ENCODE measurements around the gene TENT4A. TPM values are rescaled to one million over a fixed set of nuclear protein-coding genes. Genes with fewer than 3 reads are reported as not detected.

The TENT4A gene
- total and polyA plus RNA-seq, 10 of the 15 experiments (the other 5 are each of a cell fraction or from before 2014, with no cell fraction given): 1.4 to 30.6 (median 12.5) TPM

- FAIRE-seq (no peak), DNase-seq (ENCODE audit: low read depth, low spot score) (no peak), ATAC-seq (no peak)
- no TSS peak for BruUV-seq (replicated peaks)
- Histone ChIP-seq H3K4me2 (ENCODE audit: control insufficient read depth, insufficient read depth) (no peak overlapping the region), H3K79me2 (ENCODE audit: control insufficient read depth, insufficient read depth, low read length) (no peaks in the 10 kb centered on the region), H3K9me3 (replicated peaks; ENCODE audit: control insufficient read depth, insufficient read depth, low read length) (no peaks in the 10 kb centered on the region), H3K27me3 (replicated peaks in 1 of 2; ENCODE audit: control insufficient read depth in 2 of 2, insufficient read depth in 2 of 2, low read length in 1 of 2) (no peaks in the 10 kb centered on the region; a peak in 1 of 4 replicates), H4K20me1 (ENCODE audit: control insufficient read depth, insufficient read depth) (no peaks in the 10 kb centered on the region), H3K4me1 (ENCODE audit: control insufficient read depth, insufficient read depth, low read length) (no peaks in the 10 kb centered on the region), H3K27ac (ENCODE audit: control insufficient read depth, insufficient read depth) (no peak overlapping the region), H3K9ac (ENCODE audit: control insufficient read depth, insufficient read depth, low read length) (no peak overlapping the region), H2AFZ (ENCODE audit: control insufficient read depth, low read depth, low read length) (no peak overlapping the region), H3K36me3 (ENCODE audit: control insufficient read depth in 2 of 2, insufficient read depth in 2 of 2, low read length in 1 of 2) (no peaks in the 10 kb centered on the region), H3K4me3 (no peak overlapping the region)
- intact Hi-C loops (cut with micrococcal nuclease; ENCODE audit: unreplicated experiment): no loop called here
- ChIA-PET SMC1A (ENCODE audit: uncharacterized antibody, unreplicated experiment) (no interaction called here), CTCF (interaction anchor here (1.5 kb wide), 1 partner anchor 29 kb away, joined by 4 read pairs; no protein-coding TSS in a partner anchor), RAD21 (ENCODE audit: unreplicated experiment) (no interaction called here), POLR2A (no interaction called here)
- in situ Hi-C loops (cut with MboI): no loop called here
- no peak for TF ChIP-seq CEBPZ (IDR thresholded peaks at IDR 0.05; ENCODE audit: low read depth, low read length)
- no peak for TF ChIP-seq NFYA (IDR thresholded peaks at IDR 0.05; ENCODE audit: borderline replicate concordance, low read depth, low read length)
- TF ChIP-seq ZNF274 (IDR thresholded peaks at IDR 0.05; ENCODE audit: insufficient read depth, insufficient read length): no peak
- TF ChIP-seq SREBF1 (IDR thresholded peaks at IDR 0.05; ENCODE audit: low read length): no peak
- TF ChIP-seq EP300 (IDR thresholded peaks at IDR 0.05; ENCODE audit: borderline replicate concordance in 1 of 2, control insufficient read depth in 1 of 2, low read depth in 2 of 2, low read length in 2 of 2): no peak
- no peak for TF ChIP-seq CHD1 (IDR thresholded peaks at IDR 0.05; ENCODE audit: low read depth, low read length)
- 28% methylated on average over 4 of the region's 5 CpGs for WGBS (ENCODE audit: insufficient coverage, insufficient replicate concordance, low lambda C conversion rate, missing lambda C conversion rate)
Measured at GRCh38 chr5:6804766-6805501, 91.7 kb downstream of the TENT4A start.
